GM18511 (cell line): Measurements from ENCODE around the gene PIK3CD.
"Not testable (repeated sequence)": the region's sequence is repeated elsewhere in the genome, so short reads cannot be mapped to it uniquely, and the experiment has no call there.

ENCODE experiments used
- ATAC-seq: cut with Tn5 transposase; IDR thresholded peaks from one replicate; pipeline ENCODE4 v1.9.1; 2021; ENCODE audit warnings: mild to moderate bottlenecking, moderate library complexity; ENCODE audit not compliant: unreplicated experiment

The PIK3CD gene

GRCh38 chr1:9687874-9688582 lies 36.5 kb downstream of the PIK3CD start:
- ATAC-seq = no peak

GRCh38 chr1:9688599-9688998 lies 37.1 kb downstream of the PIK3CD start:
- ATAC-seq = no peak

GRCh38 chr1:9689011-9689706 lies 37.6 kb downstream of the PIK3CD start:
- peak; percentile 69 for ATAC-seq

- no peak for ATAC-seq
Observed at GRCh38 chr1:9689971-9690381, 38.4 kb downstream of the PIK3CD start.

- no peak for ATAC-seq
Observed at GRCh38 chr1:9690440-9691107, 39.0 kb downstream of the PIK3CD start.

GRCh38 chr1:9691108-9691445 lies 39.5 kb downstream of the PIK3CD start:
- ATAC-seq = no peak

- no peak for ATAC-seq
Observed at GRCh38 chr1:9691691-9692090, 40.2 kb downstream of the PIK3CD start.

GRCh38 chr1:9696793-9697192 lies 45.3 kb downstream of the PIK3CD start:
- no peak for ATAC-seq

- ATAC-seq = no peak
Observed at GRCh38 chr1:9699361-9699760, 47.8 kb downstream of the PIK3CD start.

- ATAC-seq = no peak
Observed at GRCh38 chr1:9700340-9700739, 48.8 kb downstream of the PIK3CD start.

GRCh38 chr1:9701665-9702064 lies 50.1 kb downstream of the PIK3CD start:
- ATAC-seq = no peak

GRCh38 chr1:9703165-9703509 lies 51.6 kb downstream of the PIK3CD start:
- no peak for ATAC-seq

GRCh38 chr1:9703681-9704080 lies 52.1 kb downstream of the PIK3CD start:
- no peak for ATAC-seq

GRCh38 chr1:9705337-9706093 lies 54.0 kb downstream of the PIK3CD start:
- ATAC-seq = no peak

- ATAC-seq = no peak
Observed at GRCh38 chr1:9706178-9706577, 54.6 kb downstream of the PIK3CD start.

- ATAC-seq = no peak
Observed at GRCh38 chr1:9710037-9710436, 58.5 kb downstream of the PIK3CD start.

- no peak for ATAC-seq
Observed at GRCh38 chr1:9711466-9712020, 60.0 kb downstream of the PIK3CD start.

GRCh38 chr1:9712767-9713166 lies 61.2 kb downstream of the PIK3CD start:
- ATAC-seq = not testable (repeated sequence)

- ATAC-seq = no peak
Observed at GRCh38 chr1:9714257-9714718, 62.8 kb downstream of the PIK3CD start.

GRCh38 chr1:9715536-9716226 lies 64.2 kb downstream of the PIK3CD start:
- no peak for ATAC-seq
